ENCODE measurements around the gene SMIM34. TPM values are rescaled to one million over a fixed set of nuclear protein-coding genes. Genes with fewer than 3 reads are reported as not detected.
"Not testable (repeated sequence)": the region's sequence is repeated elsewhere in the genome, so short reads cannot be mapped to it uniquely, and the experiment has no call there.

The SMIM34 gene
- total RNA-seq, result not detected

DNA sequence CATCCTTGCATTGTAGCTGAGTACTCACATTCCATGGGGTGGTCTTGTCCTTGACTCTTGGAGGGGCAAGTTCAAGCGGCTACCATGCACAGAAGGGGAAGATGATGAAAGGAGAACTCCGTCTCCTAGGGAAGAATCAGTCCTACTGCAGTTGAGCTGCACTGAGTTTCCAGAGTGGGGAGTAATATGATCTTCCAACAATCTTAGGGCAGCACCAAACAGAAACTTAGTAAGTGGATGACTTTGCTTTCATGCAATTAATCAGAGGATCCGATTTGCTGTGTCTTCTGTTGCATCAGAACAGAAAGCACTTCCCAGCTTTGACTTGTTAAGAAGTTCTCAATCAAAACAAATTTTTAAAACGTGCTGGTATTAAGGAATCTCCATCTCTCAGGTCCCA is at the start of gene SMIM34:
TSS of gene SMIM34 (minus strand) at position 147 of the 400 bp plus-strand sequence. CDS start at position 35, 112 bp downstream.
- ATAC-seq, result not testable (repeated sequence)

DNA sequence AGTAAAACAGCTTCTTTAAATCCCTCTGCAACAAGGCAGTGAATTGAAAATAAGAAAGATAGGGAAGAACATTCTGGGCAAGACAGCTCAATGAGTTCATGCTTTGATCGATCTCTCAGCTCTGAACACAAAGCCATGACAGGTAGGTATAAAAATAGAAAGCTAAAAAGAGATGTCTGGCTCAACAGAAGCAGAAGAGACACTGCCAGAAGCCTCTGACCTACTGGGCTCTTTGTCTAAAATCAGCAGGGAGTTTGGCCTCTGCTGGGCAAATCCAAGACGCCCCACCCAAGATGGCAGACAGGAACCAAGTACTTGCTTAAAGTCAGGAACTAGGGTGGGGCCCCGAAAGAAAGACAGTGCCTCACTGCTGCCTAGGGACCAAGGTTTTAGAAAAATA is 43.6 kb upstream of the SMIM34 start:
- not testable (repeated sequence) for ATAC-seq

GRCh38 chr21:34459426-34459825 is 35.7 kb upstream of the SMIM34 start:
- peak; percentile 38 for ATAC-seq

- ATAC-seq, result not testable (repeated sequence)
These were observed 34.5 kb upstream of the SMIM34 start for GRCh38 chr21:34458266-34458665.

DNA sequence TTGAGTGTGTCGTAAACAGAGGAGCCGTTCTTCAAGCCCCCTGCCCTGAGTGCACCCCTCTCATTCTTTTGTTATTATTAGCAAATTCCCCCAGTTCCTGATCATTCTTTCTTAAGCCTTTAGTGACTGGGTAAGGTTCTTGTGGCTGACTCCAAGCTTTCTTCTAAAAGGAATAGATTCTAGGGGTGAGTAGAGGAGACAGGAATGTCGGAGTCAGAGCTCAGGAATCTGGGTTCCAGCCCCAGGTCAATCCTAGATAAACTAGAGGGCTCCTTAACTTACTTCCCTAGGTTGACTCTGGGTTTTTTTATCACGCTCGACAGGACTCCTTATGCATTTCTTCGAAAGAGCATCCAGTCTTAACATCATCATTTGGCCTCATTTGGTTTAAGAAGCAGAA is 32.4 kb upstream of the SMIM34 start:
- not testable (repeated sequence) for ATAC-seq

- not testable (repeated sequence) for ATAC-seq
These were observed 31.9 kb upstream of the SMIM34 start for GRCh38 chr21:34455628-34456027.

GRCh38 chr21:34447018-34447417 is 23.3 kb upstream of the SMIM34 start:
- not testable (repeated sequence) for ATAC-seq

GRCh38 chr21:34443486-34443885 is 19.7 kb upstream of the SMIM34 start:
- peak; percentile 56 for ATAC-seq

- ATAC-seq, result not testable (repeated sequence)
These were observed 6.0 kb upstream of the SMIM34 start for GRCh38 chr21:34429710-34430109.

DNA sequence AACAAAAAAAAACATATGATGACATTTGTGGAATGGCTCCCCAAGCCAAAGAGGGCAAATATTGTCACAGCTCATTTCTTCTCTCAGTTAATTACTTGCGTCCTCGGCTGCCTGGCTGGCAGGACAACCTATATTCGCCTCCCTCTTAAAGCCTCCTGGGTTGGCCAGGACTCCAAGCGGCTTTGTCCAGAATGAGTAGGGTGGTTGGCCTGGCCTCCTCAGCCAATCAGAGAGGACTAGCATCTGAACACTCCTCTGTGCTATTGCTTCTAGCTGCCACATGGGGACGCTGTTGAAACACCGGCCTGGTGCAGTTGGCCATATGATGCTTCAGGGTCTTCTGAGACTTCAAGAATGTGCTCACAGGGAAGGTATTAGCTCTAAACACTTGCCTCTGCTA is 4.7 kb upstream of the SMIM34 start:
- ATAC-seq, result not testable (repeated sequence)

DNA sequence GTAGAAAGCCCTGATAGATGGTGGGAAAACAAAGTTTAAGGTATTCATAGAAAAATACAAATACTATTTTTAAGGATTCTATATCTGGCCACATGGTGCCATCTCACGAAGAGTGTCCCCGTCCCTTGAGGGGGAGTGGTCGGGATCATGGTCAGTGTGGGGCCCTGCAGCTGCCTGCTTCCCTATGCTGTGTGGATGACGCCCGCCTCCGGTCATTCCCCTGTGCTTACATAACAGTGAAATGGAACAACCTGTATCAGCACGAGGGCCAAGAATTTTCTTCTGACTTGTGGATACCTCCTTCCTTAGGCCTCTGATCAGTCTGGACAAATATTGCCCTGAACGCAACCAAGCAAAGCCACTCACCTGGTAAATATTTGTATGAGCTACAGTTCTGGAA is 3.6 kb upstream of the SMIM34 start:
- ATAC-seq, result not testable (repeated sequence)

- ATAC-seq, result not testable (repeated sequence)
These were observed 6.2 kb downstream of the SMIM34 start for GRCh38 chr21:34417448-34418077.

DNA sequence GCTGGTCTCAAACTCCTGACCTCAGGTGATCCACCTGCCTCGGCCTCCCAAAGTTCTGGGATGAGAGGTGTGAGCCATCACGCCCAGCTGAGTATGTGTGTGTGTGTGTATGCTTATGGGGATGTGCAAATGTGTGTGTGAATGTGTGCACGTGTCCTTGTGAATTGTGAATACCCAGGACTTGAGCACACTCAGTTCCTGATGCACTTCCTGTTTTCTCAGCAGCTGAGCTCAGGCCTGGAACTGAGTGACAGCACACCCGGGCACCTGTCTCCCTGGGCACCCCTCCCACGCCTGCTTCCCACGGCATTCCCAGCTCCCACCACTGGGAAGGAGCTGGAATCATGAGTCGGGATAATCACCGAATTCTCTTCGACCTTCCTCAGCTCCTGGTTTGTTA is 16.5 kb downstream of the SMIM34 start:
- not testable (repeated sequence) for ATAC-seq

DNA sequence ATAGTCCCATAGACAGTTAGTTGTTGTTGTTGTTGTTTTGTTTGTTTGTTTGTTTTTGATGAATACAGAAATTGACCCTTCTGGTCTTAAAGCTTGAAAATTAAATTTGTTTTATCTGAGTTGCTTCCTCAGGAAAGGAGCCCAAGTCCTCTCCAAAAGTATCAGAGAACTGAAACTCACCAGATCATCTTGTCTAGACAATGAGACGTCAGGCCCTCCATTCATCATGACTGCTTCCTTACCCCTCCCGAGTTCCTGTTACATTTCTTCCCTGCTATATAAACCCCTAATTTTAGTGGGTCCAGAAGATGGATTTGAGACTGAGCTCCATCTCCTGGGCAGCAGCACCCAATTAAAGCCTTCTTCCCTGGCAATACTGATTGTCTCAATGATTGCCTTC is 17.1 kb downstream of the SMIM34 start:
- not testable (repeated sequence) for ATAC-seq

DNA sequence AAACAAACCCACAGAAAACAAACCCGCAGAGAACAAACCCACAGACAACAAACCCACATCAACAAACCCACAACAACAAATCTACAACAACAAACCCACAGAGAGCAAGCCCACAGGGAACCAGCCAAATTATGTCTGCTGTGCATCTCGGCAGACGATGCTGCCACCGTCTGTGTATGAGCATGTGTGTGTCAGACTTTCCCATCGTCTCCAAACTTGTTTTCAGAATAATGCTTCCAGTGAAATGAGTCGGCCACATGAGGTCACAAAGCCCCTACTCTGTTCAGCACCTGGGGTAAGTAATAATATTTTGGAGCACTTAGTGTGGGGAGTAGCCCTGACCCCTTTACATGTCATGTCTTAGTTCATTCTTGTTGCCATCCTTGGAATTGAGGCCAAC is 17.6 kb downstream of the SMIM34 start:
- ATAC-seq, result not testable (repeated sequence)

DNA sequence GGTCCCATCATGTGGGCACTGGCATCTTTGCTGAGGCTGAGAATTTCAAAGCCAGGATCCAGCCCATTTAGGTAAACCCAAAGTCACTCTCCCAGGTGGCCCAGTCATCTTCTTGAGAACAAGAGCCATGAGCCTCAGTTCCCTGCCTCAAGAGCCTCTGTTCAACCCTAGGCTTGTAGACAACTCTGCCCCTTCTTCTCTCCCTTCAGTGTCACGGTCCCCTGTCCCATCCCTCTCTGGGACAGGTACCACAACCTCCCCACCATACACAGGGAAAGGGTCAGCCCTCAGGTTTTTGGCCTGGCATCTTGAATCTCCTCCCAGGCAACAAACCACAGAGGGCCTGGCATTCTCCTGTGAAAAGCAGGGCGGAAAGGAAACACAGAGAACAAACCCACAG is 18.1 kb downstream of the SMIM34 start:
- ATAC-seq, result not testable (repeated sequence)

- not testable (repeated sequence) for ATAC-seq
These were observed 19.0 kb downstream of the SMIM34 start for GRCh38 chr21:34404742-34405141.

GRCh38 chr21:34400522-34400921 is 23.2 kb downstream of the SMIM34 start:
- ATAC-seq, result not testable (repeated sequence)

GRCh38 chr21:34383724-34384415 is 39.9 kb downstream of the SMIM34 start:
- peak; percentile 68 for ATAC-seq

DNA sequence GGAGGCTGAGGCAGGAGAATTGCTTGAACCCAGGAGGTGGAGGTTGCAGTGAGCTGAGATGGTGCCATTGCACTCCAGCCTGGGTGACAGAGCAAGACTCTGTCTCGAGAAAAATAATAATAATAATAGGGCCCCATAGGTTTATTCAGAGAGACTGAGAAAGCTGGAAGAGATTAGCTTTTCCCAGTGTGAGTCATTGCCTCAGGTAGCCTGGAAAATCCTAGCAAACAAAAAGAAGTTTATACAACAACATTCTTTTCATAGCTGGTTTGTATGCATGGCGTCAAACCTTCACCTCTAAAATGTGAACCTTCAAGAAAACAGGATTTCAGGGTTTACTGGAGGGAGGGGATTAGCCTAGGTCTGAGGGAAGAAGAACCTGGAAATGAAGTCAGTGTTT is 40.6 kb downstream of the SMIM34 start:
- ATAC-seq, result peak; percentile 35

DNA sequence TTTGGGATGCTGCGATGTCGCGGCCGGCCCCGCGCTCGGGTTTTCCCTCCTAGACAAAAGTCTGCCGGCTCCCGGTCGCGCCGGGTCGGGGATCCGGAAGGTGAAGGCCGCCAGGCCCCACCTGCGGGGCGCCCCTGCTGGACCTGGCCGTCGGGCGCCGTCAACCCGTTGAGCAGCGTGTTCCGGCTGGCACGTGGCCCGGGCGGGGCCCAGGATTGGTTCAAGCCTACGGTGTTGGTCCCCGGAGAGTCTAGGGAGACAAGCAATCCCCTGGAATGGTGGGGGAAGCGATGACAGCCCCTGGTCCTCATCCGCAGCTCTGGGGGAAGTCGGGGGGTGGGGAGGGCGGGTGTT is 48.2 kb downstream of the SMIM34 start:
- peak; percentile 68 for ATAC-seq

- ATAC-seq, result peak; percentile 96
These were observed 48.7 kb downstream of the SMIM34 start, which contains the start of gene SMIM11 for GRCh38 chr21:34374940-34375618. TSS of gene SMIM11 (plus strand) at chr21:34375507. CDS start at chr21:34379505, 3,998 bp downstream.

DNA sequence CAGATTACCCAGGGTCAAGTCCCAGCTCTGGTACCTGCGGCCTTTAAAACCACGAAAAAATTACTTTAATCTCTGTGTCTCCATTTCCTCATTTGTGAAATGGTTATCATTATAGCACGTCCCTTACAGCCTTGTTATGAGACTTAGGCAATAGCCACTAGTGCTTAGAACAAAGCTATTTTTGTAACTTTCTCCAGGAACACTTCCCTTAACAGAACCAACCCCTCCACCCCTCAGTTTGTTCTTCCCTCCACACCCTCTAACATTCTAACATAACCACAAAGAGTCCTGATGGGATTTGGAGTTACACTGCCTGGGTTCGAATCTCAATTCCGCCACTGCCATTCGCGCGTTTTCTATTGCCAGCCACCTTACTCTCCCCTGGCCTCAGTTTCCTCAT is 49.3 kb downstream of the SMIM34 start:
- not testable (repeated sequence) for ATAC-seq

All from esophagus mucosa (tissue), 1 donor.